HG02840 (cell line): ENCODE results near the gene PPP2R5E.

Experiments used
- ATAC-seq: cut with Tn5 transposase; IDR thresholded peaks from one replicate; pipeline ENCODE4 v1.9.1; 2021; ENCODE audit warnings: mild to moderate bottlenecking, moderate library complexity, moderate number of reproducible peaks; ENCODE audit not compliant: unreplicated experiment, low FRiP score

Gene PPP2R5E

DNA sequence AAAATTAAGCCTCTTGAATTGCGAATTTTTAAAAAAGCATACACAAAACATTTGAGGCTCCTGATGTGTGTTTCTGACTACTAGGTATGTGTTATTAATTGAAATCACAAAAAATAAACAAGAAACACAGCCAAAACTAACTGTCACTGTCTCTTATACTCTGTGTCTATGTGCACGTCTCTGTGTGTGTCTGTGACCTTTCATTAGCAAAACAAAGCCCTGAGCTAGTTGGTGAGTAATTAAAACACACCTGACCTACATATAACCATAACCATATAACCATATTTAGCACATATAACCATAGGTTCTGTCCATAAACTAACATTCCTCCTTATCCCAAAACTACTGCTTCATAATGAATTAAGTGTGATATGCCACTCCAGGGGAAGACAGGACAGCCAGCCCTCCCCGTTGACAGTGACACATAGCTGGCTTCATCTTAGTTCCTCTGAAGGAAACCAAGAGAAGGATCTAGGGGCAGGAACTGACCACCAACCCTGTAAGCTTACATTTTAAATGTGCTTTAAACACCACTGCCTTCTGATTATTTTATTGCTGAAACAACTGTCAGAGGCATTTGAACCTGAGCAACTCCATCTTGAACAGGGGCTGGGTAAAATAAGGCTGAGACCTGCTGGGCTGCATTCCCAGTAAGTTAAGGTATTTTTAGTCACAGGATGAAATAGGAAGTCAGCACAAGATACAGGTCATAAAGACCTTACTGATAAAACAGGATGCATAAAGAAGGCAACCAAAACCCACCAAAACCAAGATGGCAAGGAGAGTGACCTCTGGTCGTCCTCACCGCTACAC, 106.7 kb downstream of the PPP2R5E start:
- no peak for ATAC-seq

DNA sequence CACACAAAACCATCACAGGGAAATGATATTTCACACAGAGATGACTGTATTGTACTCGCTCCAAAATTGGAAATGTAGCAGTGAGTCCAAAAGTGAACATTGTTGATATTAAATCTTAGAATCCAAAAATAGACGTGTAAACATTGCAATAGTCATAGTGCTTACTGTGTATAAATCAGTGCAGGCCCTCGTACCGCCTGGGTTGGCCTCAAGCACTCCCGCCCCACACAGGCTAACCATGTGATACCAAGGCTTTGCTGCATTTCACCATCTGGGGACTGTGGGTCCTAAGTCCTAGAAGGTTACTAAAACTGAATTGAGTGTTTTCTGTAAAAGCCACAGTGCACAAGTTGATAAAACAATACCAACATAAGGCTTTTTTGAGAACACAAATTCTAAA, 107.3 kb downstream of the PPP2R5E start:
- no peak for ATAC-seq

DNA sequence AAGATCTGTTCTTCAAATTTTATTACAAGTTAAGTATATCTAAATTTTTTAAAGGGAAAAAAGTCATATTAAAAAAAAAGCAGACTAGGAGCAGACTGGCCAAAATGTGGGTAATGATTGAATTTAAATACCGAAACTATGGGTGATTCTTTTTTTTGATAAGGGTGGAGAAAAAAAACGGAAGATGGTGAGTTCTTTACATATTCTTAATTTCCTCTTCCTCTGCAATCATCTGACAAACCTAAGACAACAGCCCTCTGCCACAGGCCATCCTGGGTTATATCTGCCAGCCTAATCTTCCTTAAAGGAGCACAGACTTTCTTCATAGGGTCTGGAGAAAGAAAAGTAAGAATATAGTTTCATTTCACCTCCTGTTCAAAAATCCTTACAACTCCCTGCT, 108.0 kb downstream of the PPP2R5E start:
- ATAC-seq, result no peak

DNA sequence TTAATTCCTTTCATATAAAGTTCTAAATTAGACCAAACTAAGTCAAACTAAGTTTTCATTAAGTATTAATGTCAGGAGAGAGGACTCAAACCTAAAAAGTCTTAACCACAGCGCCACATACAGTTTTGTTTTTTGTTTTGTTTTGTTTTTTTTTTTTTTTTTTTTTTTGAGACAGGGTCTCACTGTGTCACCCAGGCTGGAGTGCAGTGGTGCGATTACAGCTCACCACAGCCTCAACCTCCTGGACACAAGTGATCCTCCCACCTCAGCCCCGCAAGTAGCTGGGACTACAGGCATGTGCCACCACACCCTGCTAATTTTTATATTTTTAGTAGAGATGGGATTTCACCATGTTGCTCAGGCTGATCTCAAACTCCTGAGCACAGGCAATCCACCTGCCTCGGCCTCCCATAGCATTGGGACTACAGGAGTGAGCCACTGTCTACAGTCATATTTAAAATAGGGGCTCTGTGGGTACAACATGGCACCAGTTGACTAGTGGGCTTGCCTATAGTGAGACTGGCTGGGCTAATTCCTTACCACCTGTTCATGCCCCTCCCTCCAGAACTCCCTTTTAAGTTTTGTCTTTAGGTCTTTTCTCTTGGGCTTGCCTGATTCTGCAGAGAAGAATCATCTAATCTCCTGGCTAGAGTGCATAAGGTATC, 110.2 kb downstream of the PPP2R5E start:
- no peak for ATAC-seq

- no peak for ATAC-seq
Measured at GRCh38 chr14:63432228-63432627, 110.9 kb downstream of the PPP2R5E start.

DNA sequence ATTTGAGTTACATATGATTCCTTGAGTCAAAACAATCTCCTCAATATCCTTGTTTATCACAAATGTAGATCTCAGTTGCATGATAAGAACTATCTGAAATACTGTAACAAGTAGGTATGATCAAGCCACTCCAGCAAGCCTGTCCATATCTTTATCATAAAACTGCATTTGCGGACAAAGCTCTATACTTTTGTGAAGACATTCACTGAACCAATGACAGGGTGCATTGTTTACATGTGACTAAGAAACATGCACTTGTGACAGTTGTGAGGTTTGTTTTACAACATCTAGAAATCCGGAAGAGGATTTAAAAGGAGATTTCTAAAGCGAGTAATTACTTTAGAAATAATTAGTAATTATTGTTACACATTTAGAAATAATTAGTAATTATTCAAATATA, 111.7 kb downstream of the PPP2R5E start:
- no peak for ATAC-seq

- ATAC-seq, result no peak
Measured at GRCh38 chr14:63428486-63428885, 114.7 kb downstream of the PPP2R5E start.

DNA sequence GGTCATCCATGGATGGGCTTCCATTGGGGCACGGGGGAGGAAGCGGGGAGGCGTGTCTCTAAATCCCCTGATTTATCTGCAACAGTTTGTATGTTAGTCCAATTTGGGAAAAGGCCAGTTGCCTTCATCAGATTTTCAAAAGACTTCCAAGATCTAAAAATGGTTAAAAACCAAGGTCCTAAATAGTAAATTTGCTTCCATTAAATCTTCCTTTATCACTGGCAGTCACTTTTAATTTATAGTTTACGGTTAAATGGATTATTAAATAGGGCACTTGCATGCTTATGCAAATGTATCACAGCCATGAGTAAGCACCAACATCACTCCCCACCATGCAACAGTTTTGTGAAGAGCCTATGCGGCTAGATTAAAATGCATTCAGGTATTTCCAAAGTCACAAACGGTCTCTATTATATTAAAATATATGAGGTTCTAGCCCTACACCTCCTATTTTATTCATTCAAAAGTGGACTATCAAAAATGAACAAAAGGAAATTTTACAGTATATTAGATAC, 116.3 kb downstream of the PPP2R5E start:
- ATAC-seq, result no peak

DNA sequence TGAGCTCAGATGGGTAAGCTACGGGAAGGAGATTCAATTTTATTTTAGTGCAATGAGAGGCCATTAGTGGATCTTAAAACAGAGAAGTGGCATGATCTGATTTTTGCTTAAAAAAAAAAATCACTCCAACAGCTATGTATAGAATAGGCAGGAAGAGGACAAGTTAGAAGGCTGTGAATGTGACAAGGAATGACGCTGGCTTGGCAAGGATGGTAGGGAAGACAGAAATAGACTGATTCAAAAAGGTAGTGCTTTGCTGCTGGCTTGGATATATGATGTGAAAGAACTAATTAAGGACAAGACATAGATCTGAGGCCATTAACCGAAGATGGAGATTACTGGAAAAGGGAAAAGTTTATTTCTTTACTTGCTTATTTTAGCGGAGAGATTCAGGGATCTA, 119.3 kb downstream of the PPP2R5E start:
- no peak for ATAC-seq

GRCh38 chr14:63423381-63423780, 119.8 kb downstream of the PPP2R5E start:
- ATAC-seq, result no peak

GRCh38 chr14:63421919-63422318, 121.3 kb downstream of the PPP2R5E start:
- ATAC-seq, result no peak

- no peak for ATAC-seq
Measured at GRCh38 chr14:63421226-63421625, 122.0 kb downstream of the PPP2R5E start.

DNA sequence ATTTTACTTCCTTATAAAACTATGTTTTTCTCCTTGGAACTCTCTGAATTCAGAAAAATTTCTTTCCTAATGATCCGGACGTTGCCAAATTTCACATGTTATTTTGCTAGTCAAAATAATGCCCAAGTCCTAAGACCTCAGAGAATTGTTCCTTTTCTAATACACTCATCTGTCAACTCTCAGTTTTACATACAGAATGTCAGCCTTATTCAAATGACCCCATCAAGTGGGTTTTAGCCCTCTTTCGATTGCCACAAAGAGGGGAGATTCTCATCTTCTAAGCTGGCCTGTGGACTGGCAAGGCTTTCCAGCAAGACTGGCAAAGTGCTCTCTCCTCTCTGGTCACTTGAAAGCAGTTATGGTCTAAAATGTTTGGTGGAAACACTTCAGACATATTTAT, 125.2 kb downstream of the PPP2R5E start:
- ATAC-seq, result no peak

GRCh38 chr14:63413009-63413408, 130.2 kb downstream of the PPP2R5E start:
- no peak for ATAC-seq

DNA sequence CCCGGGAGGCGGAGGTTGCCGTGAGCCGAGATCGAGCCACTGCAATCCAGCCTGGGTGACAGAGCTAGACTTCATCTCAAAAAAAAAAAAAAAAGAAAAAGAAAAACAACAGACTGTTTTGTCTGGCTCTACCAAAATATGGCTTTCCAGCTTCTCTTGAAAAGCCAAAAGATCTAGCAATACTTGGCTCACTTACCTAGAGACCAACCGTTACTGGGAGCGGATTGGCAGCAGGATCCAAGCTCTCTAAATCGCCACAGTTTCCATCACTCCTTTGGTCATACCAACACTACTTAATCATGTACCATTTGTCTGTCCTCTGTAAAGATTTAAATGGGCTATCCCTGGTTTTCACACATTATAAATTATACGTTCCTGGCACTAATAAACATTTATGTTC, 136.8 kb downstream of the PPP2R5E start:
- ATAC-seq, result no peak

GRCh38 chr14:63405715-63406114, 137.5 kb downstream of the PPP2R5E start:
- no peak for ATAC-seq

DNA sequence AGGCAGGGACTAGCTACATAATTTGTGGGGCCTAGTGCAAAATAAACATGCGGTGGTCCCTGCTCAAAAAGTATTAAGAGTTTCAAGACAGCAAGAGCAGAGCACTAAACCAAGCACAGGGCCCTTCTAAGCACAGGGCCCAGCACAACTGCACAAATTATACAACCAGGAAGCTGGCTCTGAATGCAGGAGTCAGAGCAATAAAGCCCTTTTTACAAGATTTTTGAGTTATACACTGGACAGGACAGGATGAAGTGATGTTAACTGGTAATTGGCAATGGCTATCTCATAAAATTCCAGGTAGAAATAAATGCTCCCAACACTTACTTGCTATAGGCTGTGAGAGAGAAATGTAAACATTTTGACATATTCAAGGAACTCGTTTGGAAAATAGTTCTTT, 138.3 kb downstream of the PPP2R5E start:
- no peak for ATAC-seq

- no peak for ATAC-seq
Measured at GRCh38 chr14:63401646-63402045, 141.5 kb downstream of the PPP2R5E start.

DNA sequence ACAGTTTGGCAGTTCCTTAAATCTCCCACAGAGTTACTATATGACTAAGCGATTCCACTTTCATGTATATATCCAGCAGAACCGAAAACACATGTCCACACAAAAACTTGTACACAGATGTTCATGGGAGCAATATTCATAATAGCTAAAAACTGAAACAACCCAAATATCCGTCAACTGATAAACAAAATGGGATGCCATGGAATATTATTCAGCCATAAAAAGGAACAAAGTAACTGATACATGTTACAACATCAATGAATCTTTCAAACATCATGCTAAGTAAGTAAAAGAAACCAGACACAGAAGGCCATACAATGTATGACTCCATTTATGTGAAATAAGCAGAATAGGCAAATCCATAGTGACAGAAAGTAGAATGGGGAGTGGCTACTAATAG, 144.2 kb downstream of the PPP2R5E start:
- ATAC-seq, result no peak

DNA sequence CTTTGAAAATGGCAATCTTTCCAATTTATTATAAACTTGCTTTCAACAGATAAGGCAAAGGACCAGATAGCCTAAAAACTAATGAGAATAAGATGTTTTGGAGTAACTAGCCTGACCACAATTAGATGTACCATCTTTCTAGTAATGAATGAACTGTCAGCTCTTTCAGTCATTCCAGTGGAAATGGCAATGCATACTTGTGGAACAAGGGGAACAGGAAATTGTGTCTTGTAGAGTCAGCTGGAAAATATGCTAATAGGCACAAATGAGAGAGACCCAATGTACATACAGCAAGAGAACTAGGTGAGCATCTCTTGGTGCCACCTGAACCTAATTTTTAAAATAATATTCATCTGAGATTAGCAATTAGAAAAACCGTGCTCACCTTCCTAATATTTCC, 148.3 kb downstream of the PPP2R5E start:
- no peak for ATAC-seq

- ATAC-seq, result no peak
Measured at GRCh38 chr14:63394432-63394831, 148.7 kb downstream of the PPP2R5E start.

DNA sequence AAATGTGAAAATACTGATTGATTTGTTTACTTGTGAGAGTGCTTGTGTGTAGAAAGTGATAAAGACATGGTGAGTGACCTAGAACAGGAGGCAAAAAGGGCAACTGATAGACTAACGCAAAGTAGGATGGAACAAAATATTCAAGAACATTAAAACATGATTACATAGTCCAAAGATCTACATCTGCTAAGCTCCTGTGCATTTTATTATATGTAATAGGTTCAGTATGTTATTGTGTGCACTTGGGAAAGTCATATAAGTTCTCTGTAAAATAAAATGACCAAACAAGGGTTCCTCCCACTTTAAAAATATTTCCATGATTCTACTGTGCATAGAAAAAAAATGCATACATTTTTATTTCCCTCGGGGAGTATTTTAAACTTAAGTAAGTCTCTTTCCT, 150.2 kb downstream of the PPP2R5E start:
- no peak for ATAC-seq
